ENCODE data around the gene RIOK3. TPM values are rescaled to one million over a fixed set of nuclear protein-coding genes. Genes with fewer than 3 reads are reported as not detected.
"Not testable (repeated sequence)": the region's sequence is repeated elsewhere in the genome, so short reads cannot be mapped to it uniquely, and the experiment has no call there.

RIOK3 gene
- total RNA-seq, 1 donor from 2014 or later = 66.0 TPM

DNA sequence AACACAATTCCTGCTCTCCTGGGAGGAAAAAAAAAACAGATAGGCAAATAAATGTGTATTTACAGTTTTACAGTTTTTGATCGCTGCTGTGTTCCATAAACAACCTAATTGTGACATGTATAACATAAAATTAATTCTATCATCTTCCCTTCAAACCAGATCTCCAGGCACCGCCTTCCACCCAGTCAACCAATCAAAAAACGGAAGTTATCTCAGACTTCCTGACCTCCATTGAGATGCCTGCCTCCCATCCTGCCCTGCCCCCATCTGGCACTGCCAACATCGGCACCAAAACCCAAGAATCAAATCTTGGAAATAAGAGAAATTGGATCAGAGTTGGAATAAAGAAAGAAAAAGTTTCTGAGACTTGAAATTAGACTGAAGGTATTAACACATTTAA, 3.1 kb upstream of the RIOK3 start:
- FAIRE-seq (no peak), DNase-seq (ENCODE audit: low spot score in 2 of 2) (no peak)

DNA sequence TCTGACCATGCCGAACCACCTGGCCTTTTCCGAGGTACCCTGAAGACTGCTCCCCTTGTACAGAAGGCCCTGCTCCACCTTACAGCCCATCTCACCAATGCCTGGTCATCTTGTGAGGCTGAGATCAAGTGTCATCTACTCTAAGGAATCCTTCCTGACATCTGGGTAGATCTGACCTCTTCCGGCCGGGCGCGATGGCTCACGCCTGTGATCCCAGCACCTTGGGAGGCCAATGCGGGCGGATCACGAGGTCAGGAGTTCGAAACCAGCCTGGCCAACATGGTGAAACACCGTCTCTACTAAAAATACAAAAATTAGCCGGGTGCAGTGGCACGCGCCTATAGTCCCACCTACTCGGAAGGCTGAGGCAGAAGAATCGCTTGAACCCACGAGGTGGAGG, 2.1 kb upstream of the RIOK3 start:
- DNase-seq (ENCODE audit: low spot score in 2 of 2) = no peak
- FAIRE-seq = no peak

DNA sequence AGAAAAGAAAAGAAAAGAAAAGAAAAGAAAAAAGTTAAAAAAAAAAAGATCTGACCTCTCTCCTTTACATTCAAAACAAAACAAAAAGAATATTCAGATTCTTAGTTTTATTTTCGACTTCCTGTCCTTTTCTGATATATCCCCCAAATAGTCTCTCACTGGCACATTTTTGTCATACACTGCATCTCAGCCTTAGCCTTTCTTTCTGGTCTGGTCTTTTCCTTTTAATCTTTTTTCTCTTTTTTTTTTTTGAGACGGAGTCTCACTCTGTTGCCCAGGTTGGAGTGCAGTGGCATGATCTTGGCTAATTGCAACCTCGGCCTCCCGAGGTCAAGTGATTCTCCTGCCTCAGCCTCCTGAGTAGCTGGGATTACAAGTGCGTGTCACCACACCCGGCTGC, 1.6 kb upstream of the RIOK3 start:
- FAIRE-seq (no peak), DNase-seq (ENCODE audit: low spot score in 2 of 2) (no peak)

DNA sequence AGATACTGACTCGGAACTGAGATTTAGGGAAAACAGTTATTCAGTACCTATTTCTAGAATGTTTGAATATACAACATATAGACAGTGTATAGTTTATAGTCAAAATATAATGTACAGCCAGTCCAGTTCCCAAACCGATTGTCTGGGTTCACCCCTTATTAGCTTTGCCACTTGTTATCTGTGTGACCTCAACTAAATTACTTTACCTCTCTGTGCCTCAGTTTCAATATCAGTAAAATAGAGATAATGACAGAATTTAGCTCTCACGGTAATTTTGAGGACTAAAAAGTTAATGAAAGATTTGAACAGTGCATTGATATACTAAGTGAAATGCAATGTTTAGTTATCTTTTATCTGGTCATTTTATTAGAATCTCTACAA, 750 bp upstream of the RIOK3 start:
- DNase-seq (ENCODE audit: low spot score in 2 of 2) (no peak), FAIRE-seq (no peak)

DNA sequence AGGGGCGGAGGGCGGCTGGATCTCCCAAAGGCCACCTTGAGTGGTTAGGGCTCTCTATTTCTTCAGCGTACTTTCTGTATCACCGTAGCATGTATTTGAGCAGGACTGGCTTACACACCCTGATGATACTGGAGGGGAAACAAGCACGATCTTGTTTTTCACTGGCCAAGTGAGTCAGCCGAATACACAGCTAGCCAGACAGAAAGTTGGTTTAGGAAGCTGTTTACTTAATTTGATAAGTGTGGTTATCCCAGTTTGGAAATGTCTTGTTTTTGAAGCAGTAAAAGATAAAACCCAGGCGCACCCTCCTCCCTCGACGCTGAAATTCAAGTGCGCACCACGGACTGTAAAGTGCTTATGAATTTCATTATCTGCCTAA, 582 bp downstream of the RIOK3 start:
- DNase-seq (ENCODE audit: low spot score in 2 of 2) (peak in 1 of 2 donors; percentile 15), FAIRE-seq (no peak)

DNA sequence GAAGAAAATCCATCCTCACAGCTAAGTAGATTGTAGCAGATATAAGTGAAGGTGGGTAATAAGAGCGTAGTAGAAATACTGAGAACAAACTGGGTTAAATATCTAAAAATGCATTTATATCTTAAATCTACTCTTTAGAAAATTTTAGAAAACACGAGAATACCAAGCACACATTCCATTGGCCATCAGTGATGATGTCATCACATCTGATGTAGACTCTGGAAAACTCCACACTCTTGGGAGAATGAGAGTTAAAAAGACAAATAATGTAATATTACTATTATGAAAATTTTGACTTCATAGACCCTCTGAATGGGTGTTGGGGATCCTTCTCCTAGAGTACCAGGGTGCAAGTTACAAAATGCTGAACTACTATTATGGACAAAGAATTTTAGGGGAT, 3.7 kb downstream of the RIOK3 start:
- DNase-seq (ENCODE audit: low spot score in 2 of 2) = no peak
- no peak for FAIRE-seq

DNA sequence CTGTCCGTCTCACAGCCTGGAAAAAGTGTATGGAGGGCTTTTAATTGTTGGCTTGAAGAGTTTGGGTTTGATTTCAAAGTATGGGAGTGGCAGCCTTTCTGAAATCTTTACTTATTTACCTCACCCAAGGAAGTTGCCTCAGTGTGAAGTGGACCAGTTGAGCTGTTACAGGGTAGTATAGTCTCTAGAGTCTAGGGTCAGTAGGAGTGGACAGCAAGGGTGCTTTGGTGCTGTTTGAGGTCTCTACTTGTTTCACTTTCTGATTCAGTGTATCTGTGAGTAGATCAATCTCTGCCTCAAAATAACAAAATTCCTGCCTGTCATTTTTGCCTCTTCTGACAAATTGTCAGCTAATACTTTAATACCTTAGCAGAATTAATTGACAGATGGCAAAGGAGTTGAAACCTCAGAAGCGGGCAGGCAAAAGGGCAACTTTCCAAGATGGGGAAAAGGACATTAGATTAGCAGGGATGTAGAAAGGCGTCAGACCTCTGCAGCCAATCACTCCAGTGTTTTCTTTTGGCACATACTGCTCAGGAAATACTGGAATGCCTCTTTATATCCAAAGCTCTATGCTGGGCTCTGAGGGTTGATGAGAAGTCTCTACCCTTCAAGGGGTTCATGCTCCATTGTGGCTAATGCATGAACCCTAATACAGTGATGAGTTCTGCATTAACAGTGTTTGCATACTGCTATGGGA, 5.9 kb downstream of the RIOK3 start:
- no peak for DNase-seq (ENCODE audit: low spot score in 2 of 2)
- no peak for FAIRE-seq

DNA sequence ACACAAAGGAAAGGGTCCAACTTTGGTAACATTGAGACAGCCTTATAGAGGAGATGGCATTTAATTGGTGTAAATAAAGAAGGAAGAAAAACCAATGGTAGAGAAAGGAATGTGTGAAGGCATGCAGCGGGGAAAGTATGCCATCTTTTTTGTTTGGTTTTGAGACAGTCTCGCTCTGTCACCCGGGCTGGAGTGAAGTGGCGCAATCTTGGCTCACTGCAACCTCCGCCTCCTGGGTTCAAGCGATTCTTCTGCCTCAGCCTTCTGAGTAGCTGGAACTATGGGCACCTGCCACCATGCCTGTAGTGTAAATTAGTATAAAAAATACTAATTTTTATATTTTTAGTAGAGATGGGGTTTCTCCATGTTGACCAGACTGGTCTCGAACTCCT, 6.4 kb downstream of the RIOK3 start:
- DNase-seq (ENCODE audit: low spot score in 2 of 2) (no peak), FAIRE-seq (no peak)

DNA sequence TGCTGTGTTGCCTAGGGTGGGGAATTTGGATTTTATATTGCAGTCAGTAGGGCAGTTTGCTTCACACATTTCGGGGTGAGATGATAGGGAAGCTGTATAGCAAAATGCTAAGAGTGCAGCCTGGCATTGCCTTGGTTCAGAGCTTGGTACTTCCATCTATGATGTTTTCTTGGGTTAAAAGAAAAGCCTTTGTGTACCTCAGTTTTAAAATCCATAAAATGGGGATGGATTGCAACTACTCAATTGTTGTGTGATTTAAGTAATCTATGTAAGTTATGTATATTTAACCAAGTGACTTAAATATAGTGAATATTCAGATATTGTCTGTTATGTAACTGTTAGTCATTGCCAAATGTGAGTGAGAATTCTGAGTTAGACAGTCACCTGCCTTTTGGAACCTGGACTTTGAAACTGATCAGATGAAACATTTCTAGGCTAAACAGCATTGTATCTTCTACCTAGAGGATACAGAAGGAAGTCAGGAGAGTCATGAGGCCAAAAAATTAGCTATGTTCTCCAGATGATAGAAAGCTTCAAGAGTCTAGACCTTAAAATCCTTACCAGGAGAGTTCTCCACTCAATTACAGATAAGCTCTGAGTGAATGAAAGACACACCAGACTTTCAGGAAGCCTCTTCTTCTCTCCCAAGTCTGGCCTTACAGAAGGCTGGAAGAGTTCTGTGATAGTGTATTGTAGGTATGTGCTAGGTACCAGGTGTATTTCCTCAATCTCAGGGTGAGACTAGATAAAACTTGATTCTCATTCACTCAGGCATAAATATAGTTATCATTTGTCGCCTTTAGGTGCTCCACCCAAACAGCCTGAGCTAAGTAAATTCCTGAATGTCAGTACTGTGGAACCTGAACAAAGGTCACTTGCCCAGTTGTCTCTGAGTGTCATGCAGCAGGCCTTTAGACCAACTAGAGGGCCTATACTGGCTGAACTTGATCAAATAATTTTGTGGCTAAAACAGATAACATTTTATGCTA, 7.5 kb downstream of the RIOK3 start:
- FAIRE-seq (no peak), DNase-seq (ENCODE audit: low spot score in 2 of 2) (no peak)

DNA sequence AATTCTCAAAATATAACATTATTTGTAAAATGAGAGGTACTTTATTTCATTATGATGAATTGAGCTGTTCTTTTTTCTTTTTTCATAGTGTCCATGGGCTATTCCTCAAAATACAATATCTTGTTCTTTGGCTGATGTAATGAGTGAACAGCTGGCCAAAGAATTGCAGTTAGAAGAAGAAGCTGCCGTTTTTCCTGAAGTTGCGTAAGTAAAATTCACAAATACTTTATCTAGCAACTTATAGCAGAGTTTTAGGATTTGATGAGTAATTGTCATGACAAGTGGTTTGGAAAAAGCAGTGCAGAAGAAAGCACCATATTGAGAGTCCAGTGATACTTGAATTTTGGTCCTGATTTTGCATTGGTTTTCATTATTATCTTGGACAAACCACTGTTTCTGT, 9.8 kb downstream of the RIOK3 start:
- no peak for FAIRE-seq
- DNase-seq (ENCODE audit: low spot score in 2 of 2) = no peak

DNA sequence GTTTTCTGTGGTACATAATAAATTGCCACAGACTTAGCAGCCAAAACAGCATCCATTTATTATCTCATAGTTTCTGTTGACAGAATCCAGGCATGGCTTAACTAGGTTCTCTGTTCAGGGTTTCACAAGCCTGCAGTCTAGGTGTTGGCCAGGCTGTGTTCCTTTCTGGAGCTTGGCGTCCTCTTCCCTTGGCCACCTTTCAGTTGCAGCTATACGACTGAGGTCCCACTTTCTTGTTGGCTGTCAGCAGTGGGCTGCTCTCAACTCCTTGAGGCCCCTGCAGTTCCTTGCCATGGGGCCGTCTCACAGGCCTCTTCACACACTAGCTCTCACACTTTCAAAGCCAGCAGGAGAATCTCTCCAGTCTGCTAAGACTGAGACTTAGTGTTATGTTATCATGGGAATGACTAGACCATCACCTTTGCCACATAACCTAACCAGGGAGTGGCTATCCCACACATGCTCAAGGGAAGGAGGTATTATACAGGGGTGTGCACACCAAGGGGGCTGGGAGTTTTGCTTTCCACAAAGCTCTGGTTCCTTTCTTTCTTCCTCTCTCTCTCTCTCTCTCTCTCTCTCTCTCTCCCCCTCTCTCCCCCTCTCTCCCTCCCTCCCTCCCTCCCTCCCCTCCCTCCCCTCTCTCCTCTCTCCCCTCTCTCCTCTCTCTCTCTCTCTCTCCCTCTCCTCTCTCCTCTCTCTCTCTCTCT, 15.8 kb downstream of the RIOK3 start:
- DNase-seq (ENCODE audit: low spot score in 2 of 2) = no peak
- no peak for FAIRE-seq

DNA sequence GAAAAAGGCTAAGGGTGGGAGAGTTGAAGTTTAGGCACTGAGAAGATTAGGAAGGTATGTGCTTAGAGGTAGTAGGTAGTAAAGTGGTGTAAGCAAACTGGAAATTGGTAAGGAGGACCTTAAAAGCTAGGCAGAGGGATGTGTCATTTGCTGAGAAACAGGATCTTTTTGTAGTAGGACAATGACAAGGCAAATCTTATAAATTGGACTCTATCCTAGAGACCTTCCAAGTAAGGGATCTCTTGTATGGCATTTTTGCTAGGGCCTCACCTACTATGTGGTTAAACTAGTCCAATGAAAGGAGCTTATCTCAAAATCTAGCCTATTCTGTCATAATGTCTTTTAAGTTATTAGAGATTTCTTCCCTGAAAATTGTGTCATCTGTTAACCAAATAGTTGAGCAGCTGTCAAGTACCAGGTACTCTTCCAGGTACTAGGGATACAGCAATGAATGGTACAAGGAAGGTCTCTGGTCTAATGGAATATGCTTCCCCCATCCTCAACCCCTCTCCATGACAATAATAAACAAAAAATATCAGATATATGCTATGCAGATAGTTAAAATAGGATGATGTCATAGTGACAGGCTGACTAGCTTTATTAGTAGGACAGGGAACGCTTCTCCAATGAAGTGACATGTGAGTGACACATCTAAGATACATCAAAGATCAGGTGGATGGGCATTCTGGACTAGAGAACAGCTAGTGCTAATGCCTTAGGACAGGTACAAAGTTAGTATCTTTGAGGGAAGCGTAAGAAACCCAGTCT, 17.7 kb downstream of the RIOK3 start:
- no peak for DNase-seq (ENCODE audit: low spot score in 2 of 2)
- no peak for FAIRE-seq

DNA sequence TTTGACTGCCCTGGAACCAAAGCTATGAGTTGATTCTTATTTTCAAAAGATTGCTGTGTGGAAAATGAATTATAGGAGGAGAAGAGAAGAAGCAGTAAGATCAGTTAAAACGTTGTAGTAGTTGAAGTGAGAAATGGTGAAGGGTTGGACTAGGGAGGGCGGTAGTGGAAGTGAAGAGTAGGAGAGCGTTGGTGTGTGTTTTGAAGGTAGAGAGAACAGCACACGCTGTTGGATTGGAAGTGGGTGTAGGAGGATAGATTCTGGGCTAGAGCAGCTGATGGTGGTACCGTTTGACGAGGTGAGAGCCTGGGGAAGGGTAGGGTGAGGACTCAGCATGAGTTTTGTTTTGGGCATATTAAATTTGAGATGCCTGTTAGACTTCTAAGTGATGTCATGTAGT, 18.4 kb downstream of the RIOK3 start:
- no peak for FAIRE-seq

DNA sequence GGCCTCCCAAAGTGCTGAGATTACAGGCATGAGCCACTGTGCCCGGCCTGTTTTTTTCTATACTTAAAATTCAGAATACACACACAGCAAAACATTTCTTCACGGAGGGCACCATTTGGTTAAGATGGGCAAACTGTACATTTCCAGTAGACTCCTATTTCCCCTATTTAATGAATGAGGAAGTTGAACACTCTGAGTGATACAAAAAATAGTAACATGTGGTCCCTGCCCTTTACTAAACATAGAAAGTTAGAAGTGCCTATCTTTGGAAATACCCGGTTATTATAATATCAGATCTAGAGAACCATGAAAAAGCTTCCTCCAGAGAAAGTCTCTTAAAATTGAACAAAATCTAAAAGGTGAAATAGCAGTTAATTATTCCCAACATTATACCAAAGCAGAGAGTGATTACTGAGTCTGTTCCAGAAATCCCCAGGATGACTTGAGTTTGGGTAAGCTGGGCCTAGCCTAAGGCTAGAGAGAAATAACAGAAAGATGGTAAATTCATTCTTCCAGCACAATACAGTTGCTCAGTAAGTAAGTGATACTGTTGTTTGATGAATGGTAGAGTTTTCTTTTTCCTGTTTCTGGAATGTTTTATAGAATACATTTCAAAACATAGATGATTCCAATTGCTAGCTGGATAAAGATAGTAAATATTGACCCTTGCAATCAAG, 26.9 kb downstream of the RIOK3 start:
- FAIRE-seq = no peak
- no peak for DNase-seq (ENCODE audit: low spot score in 2 of 2)

More for the DNA sequence above, 18.4 kb downstream of the RIOK3 start:
- no peak for DNase-seq (ENCODE audit: low spot score in 2 of 2)

DNA sequence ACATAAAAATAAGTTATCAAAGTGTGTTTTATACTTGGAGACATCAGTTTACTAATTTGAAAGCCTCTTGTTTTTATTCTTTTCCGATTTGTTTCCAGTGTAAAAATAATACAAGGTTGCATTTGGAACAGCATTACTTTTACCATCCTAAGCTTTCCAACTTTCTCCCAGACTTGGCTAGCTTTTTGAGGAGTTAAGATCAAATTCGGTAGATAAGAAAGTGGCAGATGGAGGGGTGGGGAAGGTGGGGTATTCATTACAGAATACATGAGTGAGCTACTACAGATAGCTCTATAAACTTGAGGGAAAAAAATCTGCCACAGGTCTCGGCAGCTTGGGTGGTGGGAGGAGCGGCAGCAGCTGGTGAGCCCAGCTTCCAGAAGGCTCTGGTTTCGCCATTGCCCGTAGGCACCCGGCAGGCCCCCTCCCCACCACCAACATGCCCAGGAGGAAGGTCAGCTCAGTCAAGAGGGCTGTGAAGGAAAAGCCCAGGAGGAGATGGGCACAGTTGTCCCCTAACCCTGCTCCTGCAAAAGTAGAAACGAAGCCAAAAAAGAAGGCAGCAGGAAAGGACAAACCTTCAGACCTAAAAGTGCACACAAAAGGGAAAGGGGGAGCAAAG, 31.6 kb downstream of the RIOK3 start:
- FAIRE-seq (no peak), DNase-seq (ENCODE audit: low spot score in 2 of 2) (no peak)

DNA sequence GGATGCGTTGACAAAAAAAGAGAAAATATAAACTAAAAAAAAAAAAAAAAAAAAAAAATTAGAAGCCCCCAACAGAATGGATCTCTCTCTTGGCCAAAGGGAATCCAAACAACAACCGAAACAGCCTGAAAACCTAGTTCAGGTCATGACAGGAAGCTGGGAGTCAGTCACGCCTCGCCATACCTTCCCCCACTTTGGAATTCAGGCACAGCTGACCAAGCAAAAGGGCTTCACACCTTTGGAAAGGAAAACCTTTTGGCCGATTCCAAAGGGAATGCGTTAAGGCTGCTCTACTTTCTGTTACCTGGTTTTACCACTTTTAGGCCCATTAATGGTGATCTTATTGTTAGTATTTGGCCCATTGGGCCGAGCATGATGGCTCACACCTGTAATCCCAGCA, 32.3 kb downstream of the RIOK3 start:
- DNase-seq (ENCODE audit: low spot score in 2 of 2) (no peak), FAIRE-seq (no peak)

DNA sequence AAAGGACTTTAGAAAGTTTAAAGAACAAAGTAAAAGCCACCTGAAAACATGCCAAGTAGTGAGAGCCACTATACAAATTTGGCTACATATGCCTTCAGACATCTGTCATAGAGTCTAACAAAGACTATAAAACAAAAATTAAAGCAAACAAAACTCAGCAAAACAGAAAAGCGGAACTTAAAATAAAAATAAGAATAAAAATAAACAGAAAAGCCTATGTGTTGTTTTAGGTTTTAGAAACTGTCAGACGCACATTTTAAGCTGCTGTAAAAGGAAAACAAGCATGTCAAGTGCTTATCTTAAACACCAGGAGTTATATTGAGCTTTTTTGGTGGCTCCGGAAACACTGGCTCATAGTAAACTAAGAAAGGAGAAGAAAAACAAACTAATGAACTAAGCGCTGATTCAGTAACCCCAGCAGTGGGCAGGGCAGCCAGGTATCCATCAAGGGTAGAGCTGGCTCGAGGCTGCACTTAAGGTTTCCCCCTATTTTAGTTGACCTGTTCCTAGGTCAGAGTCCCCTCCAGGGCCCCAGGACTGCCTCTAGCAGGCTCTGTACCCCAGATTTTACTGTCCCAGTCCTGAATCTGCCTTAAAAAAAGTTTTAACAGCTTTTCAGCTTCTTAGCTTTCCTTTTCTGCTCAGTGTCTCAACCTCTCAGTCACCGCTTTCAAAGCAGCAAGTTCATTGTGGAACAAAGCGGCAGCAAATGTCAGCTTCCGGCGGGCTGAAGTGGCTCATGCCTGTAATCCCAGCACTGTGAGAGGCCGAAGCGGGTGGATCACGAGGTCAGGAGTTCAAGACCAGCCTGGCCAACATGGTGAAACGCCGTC, 34.9 kb downstream of the RIOK3 start:
- FAIRE-seq = no peak
- DNase-seq (ENCODE audit: low spot score in 2 of 2) = no peak

DNA sequence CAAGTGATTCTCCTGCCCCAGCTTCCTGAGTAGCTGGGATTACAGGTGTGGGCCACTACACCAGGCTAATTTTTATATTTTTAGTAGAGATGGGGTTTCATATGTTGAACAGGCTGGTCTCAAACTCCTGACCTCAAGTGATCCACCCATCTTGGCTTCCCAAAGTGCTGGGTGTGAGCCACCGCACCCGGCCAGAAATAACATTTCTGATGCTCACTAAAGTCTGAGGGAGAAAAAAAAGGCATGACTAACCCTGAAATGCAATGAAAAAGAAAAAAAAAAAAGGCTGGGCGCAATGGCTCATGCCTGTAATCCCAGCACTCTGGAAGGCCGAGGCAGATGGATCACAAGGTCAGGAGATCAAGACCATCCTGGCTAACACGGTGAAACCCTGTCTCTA, 36.5 kb downstream of the RIOK3 start:
- not testable (repeated sequence) for FAIRE-seq; DNase-seq (ENCODE audit: low spot score in 2 of 2)

DNA sequence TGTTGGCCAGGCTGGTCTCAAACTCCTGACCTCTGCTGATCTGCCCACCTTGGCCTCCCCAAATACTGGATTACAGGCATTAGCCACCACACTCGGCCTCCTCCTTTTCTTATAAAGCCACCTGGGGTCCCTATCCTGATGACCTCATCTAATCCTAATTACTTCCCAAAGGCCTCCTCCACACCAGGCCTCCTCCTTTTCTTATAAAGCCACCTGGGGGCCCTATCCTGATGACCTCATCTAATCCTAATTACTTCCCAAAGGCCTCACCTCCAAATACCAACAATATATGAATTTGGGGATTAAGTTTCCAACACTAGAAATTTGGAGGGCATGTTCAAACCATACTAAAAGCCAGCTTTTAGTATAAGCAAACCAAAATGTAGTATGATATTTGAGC, 40.6 kb downstream of the RIOK3 start:
- FAIRE-seq (no peak), DNase-seq (ENCODE audit: low spot score in 2 of 2) (no peak)

All from frontal cortex (tissue), 4 donors.